ENCODE measurements around the gene CADM2.

DNA sequence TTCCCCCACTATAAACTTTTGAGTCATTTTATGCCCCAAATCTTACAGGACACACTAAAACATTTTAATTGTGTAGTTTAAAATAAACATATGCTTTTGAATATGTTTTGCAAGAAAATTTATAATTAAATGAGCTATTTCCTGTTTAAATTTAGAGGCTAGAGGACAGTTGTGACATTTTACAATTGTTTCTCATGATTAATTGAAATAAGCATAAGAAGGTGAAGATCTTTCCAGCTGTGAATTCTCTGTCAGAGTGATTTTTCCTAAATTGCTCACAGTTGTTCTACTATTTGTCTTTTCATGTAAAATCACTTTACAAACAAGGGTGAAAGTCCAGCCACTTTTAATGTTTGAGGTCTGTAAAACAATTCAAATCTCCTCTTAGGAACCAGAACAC lies 892.3 kb downstream of the CADM2 start:
- TF ChIP-seq, protein P1, sequence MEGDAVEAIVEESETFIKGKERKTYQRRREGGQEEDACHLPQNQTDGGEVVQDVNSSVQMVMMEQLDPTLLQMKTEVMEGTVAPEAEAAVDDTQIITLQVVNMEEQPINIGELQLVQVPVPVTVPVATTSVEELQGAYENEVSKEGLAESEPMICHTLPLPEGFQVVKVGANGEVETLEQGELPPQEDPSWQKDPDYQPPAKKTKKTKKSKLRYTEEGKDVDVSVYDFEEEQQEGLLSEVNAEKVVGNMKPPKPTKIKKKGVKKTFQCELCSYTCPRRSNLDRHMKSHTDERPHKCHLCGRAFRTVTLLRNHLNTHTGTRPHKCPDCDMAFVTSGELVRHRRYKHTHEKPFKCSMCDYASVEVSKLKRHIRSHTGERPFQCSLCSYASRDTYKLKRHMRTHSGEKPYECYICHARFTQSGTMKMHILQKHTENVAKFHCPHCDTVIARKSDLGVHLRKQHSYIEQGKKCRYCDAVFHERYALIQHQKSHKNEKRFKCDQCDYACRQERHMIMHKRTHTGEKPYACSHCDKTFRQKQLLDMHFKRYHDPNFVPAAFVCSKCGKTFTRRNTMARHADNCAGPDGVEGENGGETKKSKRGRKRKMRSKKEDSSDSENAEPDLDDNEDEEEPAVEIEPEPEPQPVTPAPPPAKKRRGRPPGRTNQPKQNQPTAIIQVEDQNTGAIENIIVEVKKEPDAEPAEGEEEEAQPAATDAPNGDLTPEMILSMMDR (IDR thresholded peaks at IDR 0.05), result no peak
- no peak for TF ChIP-seq POLR2A (IDR thresholded peaks at IDR 0.05)
- TF ChIP-seq POLR2AphosphoS5 (IDR thresholded peaks at IDR 0.05), result no peak

Data from prostate gland (tissue), 2 donors.